GM20000 (cell line): ENCODE data around the gene SSTR1.

Source experiments
- DNase-seq: peaks from one replicate; pipeline ENCODE4 v3.0.0; 2012; ENCODE audit warnings: low spot score
- CTCF ChIP-seq: IDR thresholded peaks from 2 replicates; pipeline ENCODE4 v1.5.1; 2012; ENCODE audit warnings: mild to moderate bottlenecking, control low read depth; ENCODE audit errors: extremely low read depth, missing control alignments

SSTR1 gene

DNA sequence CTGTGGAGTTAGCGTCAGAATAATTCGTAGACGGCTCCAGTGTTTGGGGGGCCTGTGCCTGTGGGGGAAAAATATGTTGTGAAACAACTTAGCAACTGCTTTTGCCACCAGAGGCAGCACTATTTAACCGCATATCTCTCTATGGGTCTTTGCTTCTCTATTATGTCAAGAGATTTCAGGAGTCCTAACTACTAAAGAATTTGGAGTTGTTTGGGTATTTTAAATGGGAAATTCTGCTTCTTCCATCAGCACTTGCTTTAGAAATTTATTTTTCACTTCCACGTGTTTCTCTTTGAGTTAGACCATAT is 48.8 kb downstream of the SSTR1 start:
- TF ChIP-seq CTCF = no peak
- no peak for DNase-seq

DNA sequence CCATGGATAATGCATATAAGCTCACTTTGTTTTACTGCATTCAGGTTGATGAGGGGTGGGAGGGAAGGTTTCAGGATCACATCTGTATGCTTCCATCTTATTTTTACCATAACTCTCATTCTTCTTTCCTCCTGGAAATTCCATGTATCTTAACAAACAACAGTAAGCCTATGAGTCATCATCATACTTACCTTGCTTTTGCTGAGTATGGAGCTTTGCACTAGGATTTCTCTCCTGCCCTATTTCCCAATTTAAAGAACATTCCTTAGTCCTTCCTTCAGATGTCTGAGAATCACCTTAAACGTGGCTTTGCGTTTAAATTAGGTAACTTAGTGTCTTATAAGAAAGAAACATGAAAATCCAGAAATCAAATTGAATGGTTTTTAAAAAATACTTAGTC is 49.8 kb downstream of the SSTR1 start:
- TF ChIP-seq CTCF = no peak
- no peak for DNase-seq

- no peak for TF ChIP-seq CTCF
Measured at GRCh38 chr14:38261620-38262019, 53.9 kb downstream of the SSTR1 start.

More at GRCh38 chr14:38261620-38262019, 53.9 kb downstream of the SSTR1 start:
- DNase-seq = no peak
